T-helper 1 cell treated with Interleukin-12 subunit alpha and Interleukin-12 subunit beta and Interleukin-4 antibody, amounts not matched to agents 30 μg/mL and 1 μg/mL, for 36 hours (primary cell): Measurements from ENCODE around the gene M1AP.
A peak's percentile ranks its signal among the peaks of the same experiment; 100 is the strongest.

Experiments
- H3K27ac Mint-ChIP-seq: one replicate; pipeline ENCODE4 v1.8.0; 2021; ENCODE audit warnings: mild to moderate bottlenecking, mixed read lengths
- H3K27me3 Mint-ChIP-seq: one replicate; pipeline ENCODE4 v1.8.0; 2021; ENCODE audit warnings: low read depth, mixed read lengths
- H3K36me3 Mint-ChIP-seq: one replicate; pipeline ENCODE4 v1.8.0; 2021; ENCODE audit warnings: low read depth, mixed read lengths
- H3K4me1 Mint-ChIP-seq: one replicate; pipeline ENCODE4 v1.8.0; 2021; ENCODE audit warnings: low read depth, mixed read lengths
- H3K4me3 Mint-ChIP-seq: one replicate; pipeline ENCODE4 v1.8.0; 2021; ENCODE audit warnings: mild to moderate bottlenecking, moderate library complexity, mixed read lengths
- H3K9me3 Mint-ChIP-seq: one replicate; pipeline ENCODE4 v1.8.0; 2021; ENCODE audit warnings: mixed read lengths

Gene M1AP

GRCh38 chr2:74596584-74596983 is 51.5 kb downstream of the M1AP start:
- H3K4me1 Mint-ChIP-seq, result no peaks in the 10 kb centered on the region
- H3K27me3 Mint-ChIP-seq, result peaks cover 58% of the 10 kb centered on the region
- no peaks in the 10 kb centered on the region for H3K9me3 Mint-ChIP-seq

GRCh38 chr2:74593826-74594772 is 54.0 kb downstream of the M1AP start:
- H3K4me3 Mint-ChIP-seq, result no peak overlapping the region
- H3K27me3 Mint-ChIP-seq, result peaks cover 56% of the 10 kb centered on the region

More at GRCh38 chr2:74596584-74596983, 51.5 kb downstream of the M1AP start:
- Mint-ChIP-seq H3K36me3 (no peaks in the 10 kb centered on the region), H3K27ac (no peak overlapping the region), H3K4me3 (no peak overlapping the region)

GRCh38 chr2:74588664-74589063 is 59.5 kb downstream of the M1AP start:
- no peaks in the 10 kb centered on the region for H3K36me3 Mint-ChIP-seq
- no peak overlapping the region for H3K4me3 Mint-ChIP-seq
- H3K4me1 Mint-ChIP-seq, result peaks cover 27% of the 10 kb centered on the region
- peaks cover 21% of the 10 kb centered on the region for H3K27me3 Mint-ChIP-seq
- H3K27ac Mint-ChIP-seq, result no peak overlapping the region
- H3K9me3 Mint-ChIP-seq, result no peaks in the 10 kb centered on the region

More at GRCh38 chr2:74593826-74594772, 54.0 kb downstream of the M1AP start:
- Mint-ChIP-seq H3K4me1 (no peaks in the 10 kb centered on the region), H3K9me3 (no peaks in the 10 kb centered on the region), H3K27ac (no peak overlapping the region), H3K36me3 (no peaks in the 10 kb centered on the region)

GRCh38 chr2:74587664-74588277 is 60.4 kb downstream of the M1AP start:
- H3K4me3 Mint-ChIP-seq, result no peak overlapping the region
- H3K27ac Mint-ChIP-seq, result peak overlapping the region; percentile 24
- H3K27me3 Mint-ChIP-seq, result peaks cover 15% of the 10 kb centered on the region
- H3K36me3 Mint-ChIP-seq, result no peaks in the 10 kb centered on the region
- peaks cover 31% of the 10 kb centered on the region for H3K4me1 Mint-ChIP-seq
- H3K9me3 Mint-ChIP-seq, result no peaks in the 10 kb centered on the region

- Mint-ChIP-seq H3K27me3 (peaks cover 5% of the 10 kb centered on the region), H3K9me3 (no peaks in the 10 kb centered on the region), H3K36me3 (no peaks in the 10 kb centered on the region), H3K4me1 (peaks cover 31% of the 10 kb centered on the region), H3K27ac (peak overlapping the region; percentile 82), H3K4me3 (peak overlapping the region; percentile 50)
Observed at GRCh38 chr2:74585406-74586185, 62.5 kb downstream of the M1AP start.

- Mint-ChIP-seq H3K4me1 (peaks cover 31% of the 10 kb centered on the region), H3K27ac (peak overlapping the region; percentile 79), H3K4me3 (peak overlapping the region; percentile 52), H3K9me3 (no peaks in the 10 kb centered on the region), H3K27me3 (no peaks in the 10 kb centered on the region), H3K36me3 (no peaks in the 10 kb centered on the region)
Observed at GRCh38 chr2:74584088-74584645, 64.0 kb downstream of the M1AP start.

GRCh38 chr2:74583504-74583903 is 64.6 kb downstream of the M1AP start:
- Mint-ChIP-seq H3K4me3 (no peak overlapping the region), H3K9me3 (no peaks in the 10 kb centered on the region), H3K27ac (no peak overlapping the region), H3K36me3 (no peaks in the 10 kb centered on the region), H3K27me3 (no peaks in the 10 kb centered on the region), H3K4me1 (peaks cover 35% of the 10 kb centered on the region)

GRCh38 chr2:74582184-74582583 is 65.9 kb downstream of the M1AP start:
- H3K9me3 Mint-ChIP-seq, result no peaks in the 10 kb centered on the region

GRCh38 chr2:74581463-74581862 is 66.7 kb downstream of the M1AP start:
- Mint-ChIP-seq H3K4me1 (peaks cover 47% of the 10 kb centered on the region), H3K36me3 (peaks cover 2% of the 10 kb centered on the region), H3K4me3 (no peak overlapping the region), H3K27me3 (no peaks in the 10 kb centered on the region), H3K27ac (no peak overlapping the region), H3K9me3 (no peaks in the 10 kb centered on the region)

More at GRCh38 chr2:74582184-74582583, 65.9 kb downstream of the M1AP start:
- Mint-ChIP-seq H3K36me3 (peaks cover 2% of the 10 kb centered on the region), H3K27me3 (no peaks in the 10 kb centered on the region), H3K4me3 (no peak overlapping the region), H3K27ac (no peak overlapping the region), H3K4me1 (peaks cover 41% of the 10 kb centered on the region)

- H3K27me3 Mint-ChIP-seq, result no peaks in the 10 kb centered on the region
- peaks cover 42% of the 10 kb centered on the region for H3K4me1 Mint-ChIP-seq
- peak overlapping the region; percentile 70 for H3K27ac Mint-ChIP-seq
Observed at GRCh38 chr2:74578408-74578807, 69.7 kb downstream of the M1AP start.

GRCh38 chr2:74577448-74577847 is 70.7 kb downstream of the M1AP start:
- Mint-ChIP-seq H3K4me1 (peaks cover 39% of the 10 kb centered on the region), H3K27ac (peak overlapping the region; percentile 46), H3K4me3 (no peak overlapping the region), H3K9me3 (no peaks in the 10 kb centered on the region), H3K27me3 (no peaks in the 10 kb centered on the region), H3K36me3 (peaks cover 6% of the 10 kb centered on the region)

More at GRCh38 chr2:74578408-74578807, 69.7 kb downstream of the M1AP start:
- Mint-ChIP-seq H3K9me3 (no peaks in the 10 kb centered on the region), H3K36me3 (peaks cover 6% of the 10 kb centered on the region), H3K4me3 (no peak overlapping the region)

GRCh38 chr2:74576863-74577229 is 71.3 kb downstream of the M1AP start:
- no peaks in the 10 kb centered on the region for H3K9me3 Mint-ChIP-seq
- H3K4me1 Mint-ChIP-seq, result peaks cover 39% of the 10 kb centered on the region
- H3K36me3 Mint-ChIP-seq, result peaks cover 6% of the 10 kb centered on the region
- peak overlapping the region; percentile 17 for H3K27ac Mint-ChIP-seq
- no peaks in the 10 kb centered on the region for H3K27me3 Mint-ChIP-seq
- H3K4me3 Mint-ChIP-seq, result no peak overlapping the region

- H3K27me3 Mint-ChIP-seq, result no peaks in the 10 kb centered on the region
- peak overlapping the region; percentile 17 for H3K27ac Mint-ChIP-seq
- no peaks in the 10 kb centered on the region for H3K9me3 Mint-ChIP-seq
- no peak overlapping the region for H3K4me3 Mint-ChIP-seq
- H3K36me3 Mint-ChIP-seq, result peaks cover 6% of the 10 kb centered on the region
- H3K4me1 Mint-ChIP-seq, result peaks cover 39% of the 10 kb centered on the region
Observed at GRCh38 chr2:74576211-74576862, 71.8 kb downstream of the M1AP start.

- peaks cover 39% of the 10 kb centered on the region for H3K4me1 Mint-ChIP-seq
- no peaks in the 10 kb centered on the region for H3K9me3 Mint-ChIP-seq
- H3K36me3 Mint-ChIP-seq, result peaks cover 6% of the 10 kb centered on the region
- H3K27ac Mint-ChIP-seq, result no peak overlapping the region
- no peak overlapping the region for H3K4me3 Mint-ChIP-seq
- H3K27me3 Mint-ChIP-seq, result no peaks in the 10 kb centered on the region
Observed at GRCh38 chr2:74575320-74575719, 72.8 kb downstream of the M1AP start.
